ENCODE results near the gene STT3B.

DNA sequence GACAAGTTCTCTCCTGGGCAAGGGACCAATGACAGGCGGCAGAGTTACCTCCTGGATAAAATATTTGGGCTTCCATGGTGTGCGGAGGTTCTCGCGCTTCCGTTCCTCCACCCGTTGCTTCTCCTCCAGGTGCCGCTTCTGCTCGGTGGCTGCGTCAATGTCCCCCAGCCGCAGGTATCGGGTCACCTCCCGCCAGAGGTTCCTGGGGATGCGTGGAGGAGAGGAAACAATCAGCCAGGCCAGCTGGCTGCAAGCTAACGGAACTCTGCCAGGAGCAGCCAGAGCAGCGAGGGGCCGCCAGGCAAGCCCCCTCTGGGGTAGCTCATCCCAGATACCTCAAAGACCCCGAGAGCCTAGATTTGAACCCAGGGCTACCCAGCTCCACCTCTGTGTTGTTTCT lies 131.3 kb downstream of the STT3B start:
- TF ChIP-seq, protein P1, sequence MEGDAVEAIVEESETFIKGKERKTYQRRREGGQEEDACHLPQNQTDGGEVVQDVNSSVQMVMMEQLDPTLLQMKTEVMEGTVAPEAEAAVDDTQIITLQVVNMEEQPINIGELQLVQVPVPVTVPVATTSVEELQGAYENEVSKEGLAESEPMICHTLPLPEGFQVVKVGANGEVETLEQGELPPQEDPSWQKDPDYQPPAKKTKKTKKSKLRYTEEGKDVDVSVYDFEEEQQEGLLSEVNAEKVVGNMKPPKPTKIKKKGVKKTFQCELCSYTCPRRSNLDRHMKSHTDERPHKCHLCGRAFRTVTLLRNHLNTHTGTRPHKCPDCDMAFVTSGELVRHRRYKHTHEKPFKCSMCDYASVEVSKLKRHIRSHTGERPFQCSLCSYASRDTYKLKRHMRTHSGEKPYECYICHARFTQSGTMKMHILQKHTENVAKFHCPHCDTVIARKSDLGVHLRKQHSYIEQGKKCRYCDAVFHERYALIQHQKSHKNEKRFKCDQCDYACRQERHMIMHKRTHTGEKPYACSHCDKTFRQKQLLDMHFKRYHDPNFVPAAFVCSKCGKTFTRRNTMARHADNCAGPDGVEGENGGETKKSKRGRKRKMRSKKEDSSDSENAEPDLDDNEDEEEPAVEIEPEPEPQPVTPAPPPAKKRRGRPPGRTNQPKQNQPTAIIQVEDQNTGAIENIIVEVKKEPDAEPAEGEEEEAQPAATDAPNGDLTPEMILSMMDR (IDR thresholded peaks at IDR 0.05 in 4 of 5, conservative IDR thresholded peaks at IDR 0.05 in 1 of 5): no peak
- no peak for TF ChIP-seq POLR2A (IDR thresholded peaks at IDR 0.05)
